WTC11 (cell line): ENCODE results near the gene DARS1. TPM values are rescaled to one million over a fixed set of nuclear protein-coding genes. Genes with fewer than 3 reads are reported as not detected.

ENCODE experiments used
- ATAC-seq: fragments of 200-7000 bp; cut with Tn5 transposase; 2 replicates; pipeline ENCODE4 v1.10.0; 2021; ENCODE audit warnings: mild to moderate bottlenecking, moderate library complexity
- CTCF ChIA-PET: fragments of 300-600 bp; sonication (Branson Sonifier 250); formaldehyde crosslinking; loops from one replicate; lab custom pipeline; 2021; ENCODE audit warnings: antibody characterized with exemption; lab: Charles Lee
- POLR2A ChIA-PET: fragments of 350-600 bp; sonication (Branson Sonifier 250); formaldehyde crosslinking; loops from one replicate; lab custom pipeline; 2021; ENCODE audit warnings: antibody characterized with exemption; lab: Charles Lee
- DNase-seq: peaks from one replicate; pipeline ENCODE4 v3.0.0; 2021; ENCODE audit warnings: low spot score
- H3K27ac Mint-ChIP-seq: 2 replicates; pipeline ENCODE4 v1.8.0; 2021; ENCODE audit warnings: mixed read lengths
- H3K27me3 Mint-ChIP-seq: 2 replicates; pipeline ENCODE4 v1.8.0; 2021; ENCODE audit warnings: low read depth, mild to moderate bottlenecking, moderate library complexity, mixed read lengths
- H3K36me3 Mint-ChIP-seq: 2 replicates; pipeline ENCODE4 v1.8.0; 2021; ENCODE audit warnings: mixed read lengths
- H3K4me1 Mint-ChIP-seq: 2 replicates; pipeline ENCODE4 v1.8.0; 2022; ENCODE audit warnings: mixed read lengths
- H3K4me3 Mint-ChIP-seq: 2 replicates; pipeline ENCODE4 v1.8.0; 2021; ENCODE audit warnings: mild to moderate bottlenecking, moderate library complexity, mixed read lengths
- H3K9me3 Mint-ChIP-seq: 2 replicates; pipeline ENCODE4 v1.8.0; 2021; ENCODE audit warnings: mixed read lengths
- ARID4B ChIP-seq: sonication (generic); formaldehyde crosslinking; IDR thresholded peaks from 2 replicates; pipeline ENCODE4 v1.8.0; 2023; ENCODE audit warnings: missing genetic modification reagents, mild to moderate bottlenecking, borderline replicate concordance
- ATF6 ChIP-seq: sonication (generic); formaldehyde crosslinking; IDR thresholded peaks from 2 replicates; pipeline ENCODE4 v1.8.1; 2023; ENCODE audit warnings: mild to moderate bottlenecking, missing genetic modification reagents
- FOXK1 ChIP-seq: sonication (generic); formaldehyde crosslinking; IDR thresholded peaks from 2 replicates; pipeline ENCODE4 v1.8.0; 2022; ENCODE audit warnings: mild to moderate bottlenecking, moderate library complexity, missing genetic modification reagents
- FOXP1 ChIP-seq: sonication (generic); formaldehyde crosslinking; IDR thresholded peaks from 2 replicates; pipeline ENCODE4 v1.8.0; 2022; ENCODE audit warnings: missing genetic modification reagents, mild to moderate bottlenecking, moderate library complexity, borderline replicate concordance
- GABPB1 ChIP-seq: sonication (generic); formaldehyde crosslinking; IDR thresholded peaks from 2 replicates; pipeline ENCODE4 v1.8.1; 2023; ENCODE audit warnings: mild to moderate bottlenecking, missing genetic modification reagents
- HMGA2 ChIP-seq: fragments of 250-450 bp; sonication (Bioruptor Pico); IDR thresholded peaks from 2 replicates; pipeline ENCODE4 v1.4.0; 2021; ENCODE audit warnings: mild to moderate bottlenecking, moderate library complexity
- JAZF1 ChIP-seq: fragments of 250-450 bp; sonication (Bioruptor Pico); IDR thresholded peaks from 2 replicates; pipeline ENCODE4 v1.9.0; 2021; ENCODE audit warnings: moderate library complexity, mild to moderate bottlenecking, inconsistent platforms
- KAT7 ChIP-seq: sonication (generic); formaldehyde crosslinking; IDR thresholded peaks from 2 replicates; pipeline ENCODE4 v1.8.1; 2023; ENCODE audit warnings: missing genetic modification reagents, mild to moderate bottlenecking, borderline replicate concordance
- MXD4 ChIP-seq: fragments of 250-450 bp; sonication (Bioruptor Pico); IDR thresholded peaks from 2 replicates; pipeline ENCODE4 v1.8.0; 2021; ENCODE audit warnings: mild to moderate bottlenecking, moderate library complexity, borderline replicate concordance
- NR1H2 ChIP-seq: sonication (generic); formaldehyde crosslinking; IDR thresholded peaks from 2 replicates; pipeline ENCODE4 v1.9.0; 2021; ENCODE audit warnings: mild to moderate bottlenecking, moderate library complexity, missing genetic modification reagents
- OVOL2 ChIP-seq: fragments of 250-450 bp; sonication (Bioruptor Pico); IDR thresholded peaks from 2 replicates; pipeline ENCODE4 v1.9.0; 2021; ENCODE audit warnings: mild to moderate bottlenecking, borderline replicate concordance
- PREB ChIP-seq: sonication (generic); formaldehyde crosslinking; IDR thresholded peaks from 2 replicates; pipeline ENCODE4 v1.8.1; 2022; ENCODE audit warnings: mild to moderate bottlenecking, missing genetic modification reagents, moderate library complexity, borderline replicate concordance
- RELA ChIP-seq: sonication (generic); formaldehyde crosslinking; IDR thresholded peaks from 2 replicates; pipeline ENCODE4 v1.8.1; 2022; ENCODE audit warnings: missing genetic modification reagents, mild to moderate bottlenecking, borderline replicate concordance
- SOX15 ChIP-seq: fragments of 250-450 bp; sonication (Bioruptor Pico); IDR thresholded peaks from 2 replicates; pipeline ENCODE4 v1.9.0; 2021; ENCODE audit warnings: mild to moderate bottlenecking
- STAT6 ChIP-seq: sonication (generic); formaldehyde crosslinking; conservative IDR thresholded peaks from 2 replicates; pipeline ENCODE4 v1.8.1; 2023; ENCODE audit warnings: mild to moderate bottlenecking, low read depth, missing genetic modification reagents, moderate library complexity
- USF1 ChIP-seq: sonication (generic); formaldehyde crosslinking; IDR thresholded peaks from 2 replicates; pipeline ENCODE4 v1.8.0; 2022; ENCODE audit warnings: mild to moderate bottlenecking, missing genetic modification reagents
- USF2 ChIP-seq: sonication (generic); formaldehyde crosslinking; IDR thresholded peaks from 2 replicates; pipeline ENCODE4 v1.8.1; 2023; ENCODE audit warnings: mild to moderate bottlenecking, missing genetic modification reagents, moderate library complexity
- ZNF121 ChIP-seq: sonication (generic); formaldehyde crosslinking; IDR thresholded peaks from 2 replicates; pipeline ENCODE4 v1.8.0; 2023; ENCODE audit warnings: missing genetic modification reagents
- ZNF219 ChIP-seq: sonication (generic); formaldehyde crosslinking; IDR thresholded peaks from 2 replicates; pipeline ENCODE4 v1.8.0; 2023; ENCODE audit warnings: missing genetic modification reagents, mild to moderate bottlenecking, borderline replicate concordance
- ZNF416 ChIP-seq: fragments of 250-450 bp; sonication (Bioruptor Pico); IDR thresholded peaks from 2 replicates; pipeline ENCODE4 v1.9.0; 2021; ENCODE audit warnings: mild to moderate bottlenecking, inconsistent platforms
- ZNF423 ChIP-seq: fragments of 250-450 bp; sonication (Bioruptor Pico); IDR thresholded peaks from 2 replicates; pipeline ENCODE4 v2.1.2; 2022; ENCODE audit warnings: mild to moderate bottlenecking, moderate library complexity
- total RNA-seq: library from RNA; stranded (reverse); gene quantifications from 3 replicates; pipeline ENCODE4 v1.2.3, GENCODE V29; 2021

Gene DARS1
- total RNA-seq, 1 experiment from 2014 or later = 80.9 TPM

GRCh38 chr2:136016427-136016826, 31.0 kb upstream of the DARS1 start (continued):
- no peak for TF ChIP-seq ATF6
- TF ChIP-seq FOXP1 (CRISPR knock-in tag) = no peak
- TF ChIP-seq ZNF423 (CRISPR knock-in tag) = no peak
- no peak for TF ChIP-seq USF1 (CRISPR knock-in tag)
- TF ChIP-seq ZNF416 (CRISPR knock-in tag) = no peak
- TF ChIP-seq ZNF219 (CRISPR knock-in tag) = no peak
- TF ChIP-seq NR1H2 = no peak
- no peak for TF ChIP-seq RELA
- no peak for TF ChIP-seq OVOL2 (CRISPR knock-in tag)
- no peak for TF ChIP-seq STAT6 (CRISPR knock-in tag)

- peaks cover 20% of the 10 kb centered on the region for H3K4me1 Mint-ChIP-seq
- no peak overlapping the region for H3K27ac Mint-ChIP-seq
- TF ChIP-seq HMGA2 (CRISPR knock-in tag) (no peak), USF2 (no peak)
- CTCF ChIA-PET = interaction anchor here (1.0 kb wide), 1 partner anchor 9 kb away, joined by 3 read pairs; no protein-coding TSS in a partner anchor
- DNase-seq = no peak
- ATAC-seq = no peak
- no peak overlapping the region for H3K4me3 Mint-ChIP-seq
- POLR2A ChIA-PET = interaction anchor here (1.0 kb wide), 1 partner anchor 9 kb away, joined by 3 read pairs; no protein-coding TSS in a partner anchor
- H3K9me3 Mint-ChIP-seq = no peaks in the 10 kb centered on the region
- no peaks in the 10 kb centered on the region for H3K27me3 Mint-ChIP-seq
- H3K36me3 Mint-ChIP-seq = no peaks in the 10 kb centered on the region
Measured at GRCh38 chr2:136015699-136016098, 30.3 kb upstream of the DARS1 start.

GRCh38 chr2:136014411-136014810, 29.0 kb upstream of the DARS1 start:
- TF ChIP-seq ZNF121 (CRISPR knock-in tag) (no peak), GABPB1 (CRISPR knock-in tag) (no peak), FOXK1 (CRISPR knock-in tag) (no peak), JAZF1 (CRISPR knock-in tag) (no peak), KAT7 (no peak), MXD4 (CRISPR knock-in tag) (no peak), PREB (CRISPR knock-in tag) (no peak), SOX15 (CRISPR knock-in tag) (no peak), ARID4B (no peak)
- H3K27ac Mint-ChIP-seq = peak overlapping the region; percentile 54; the same call in 1 of the 2 replicates
- H3K4me3 Mint-ChIP-seq = no peak overlapping the region
- ChIA-PET CTCF (interaction anchor here (1.0 to 2.1 kb wide), 2 partner anchors 10 to 17 kb away, joined by 3 to 8 read pairs; no protein-coding TSS in a partner anchor), POLR2A (interaction anchor here (0.5 kb wide), 1 partner anchor 160 kb away, joined by 3 read pairs; no protein-coding TSS in a partner anchor)
- DNase-seq (no peak), ATAC-seq (no peak)
- H3K9me3 Mint-ChIP-seq = no peaks in the 10 kb centered on the region
- H3K4me1 Mint-ChIP-seq = peaks cover 20% of the 10 kb centered on the region
- H3K36me3 Mint-ChIP-seq = no peaks in the 10 kb centered on the region
- H3K27me3 Mint-ChIP-seq = no peaks in the 10 kb centered on the region
